NCI-H2196 treated with DMSO at 0.1 percent for 48 hours (cell line): ENCODE data around the gene SACM1L.
"Not testable (repeated sequence)": the region's sequence is repeated elsewhere in the genome, so short reads cannot be mapped to it uniquely, and the experiment has no call there.

Experiments used
- DNase-seq: peaks from one replicate; lab custom pipeline; 2025; ENCODE audit not compliant: unreplicated experiment; lab: John Stamatoyannopoulos, UW

Gene SACM1L

GRCh38 chr3:45691842-45692241 is 2.6 kb downstream of the SACM1L start:
- DNase-seq, result no peak

DNA sequence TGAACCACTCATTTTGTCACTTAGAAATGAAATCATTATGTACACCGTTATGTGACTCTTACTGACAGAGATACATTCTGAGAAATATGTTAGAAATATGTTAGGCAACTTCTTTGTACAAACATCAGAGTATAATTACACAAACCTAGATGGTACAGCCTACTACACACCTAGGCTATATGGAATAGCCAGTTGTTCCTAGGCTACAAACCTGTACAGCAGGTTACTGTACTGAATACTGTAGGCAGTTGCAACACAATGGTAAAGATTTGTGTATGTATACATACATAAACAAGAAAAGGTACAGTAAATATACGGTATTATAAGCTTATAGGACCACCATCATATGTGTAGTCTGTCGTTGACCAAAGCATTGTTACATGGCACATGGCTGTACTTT is 3.7 kb downstream of the SACM1L start:
- DNase-seq, result no peak

GRCh38 chr3:45693941-45694521 is 4.8 kb downstream of the SACM1L start:
- no peak for DNase-seq

- DNase-seq, result not testable (repeated sequence)
These were observed 6.0 kb downstream of the SACM1L start for GRCh38 chr3:45695166-45695565.

- no peak for DNase-seq
These were observed 11.4 kb downstream of the SACM1L start for GRCh38 chr3:45700570-45701073.

DNA sequence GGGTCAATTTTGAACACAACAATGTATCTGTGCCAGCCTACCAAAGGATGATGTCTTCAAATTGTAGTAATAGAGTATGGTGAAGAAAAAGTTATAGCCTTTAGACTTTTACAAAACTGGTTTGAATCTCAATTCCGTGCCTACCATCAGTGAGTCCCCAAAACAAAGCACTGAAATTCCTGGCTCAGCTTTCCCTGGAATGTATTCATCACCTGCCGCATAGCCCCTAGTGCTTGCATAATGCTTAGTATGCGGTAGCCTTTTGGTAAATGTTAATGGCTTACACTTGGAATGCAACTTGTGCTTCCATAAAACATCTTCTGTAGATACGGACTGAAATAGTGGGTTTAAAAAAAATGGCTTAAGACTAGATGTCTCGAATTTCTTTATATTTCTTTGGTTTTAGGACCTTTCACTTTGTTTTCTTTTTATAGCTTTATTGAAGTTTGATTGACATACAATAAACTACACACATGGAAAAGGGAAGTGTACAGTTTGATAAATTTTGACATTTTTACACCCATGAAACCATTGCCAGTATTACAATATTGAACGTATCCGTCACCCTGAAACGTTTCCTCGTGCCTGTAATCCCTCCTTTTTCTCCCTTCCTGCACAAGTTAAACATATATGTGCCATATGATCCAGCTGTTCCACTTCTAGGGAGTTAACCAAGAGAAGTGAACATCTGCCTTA is 12.1 kb downstream of the SACM1L start:
- no peak for DNase-seq

DNA sequence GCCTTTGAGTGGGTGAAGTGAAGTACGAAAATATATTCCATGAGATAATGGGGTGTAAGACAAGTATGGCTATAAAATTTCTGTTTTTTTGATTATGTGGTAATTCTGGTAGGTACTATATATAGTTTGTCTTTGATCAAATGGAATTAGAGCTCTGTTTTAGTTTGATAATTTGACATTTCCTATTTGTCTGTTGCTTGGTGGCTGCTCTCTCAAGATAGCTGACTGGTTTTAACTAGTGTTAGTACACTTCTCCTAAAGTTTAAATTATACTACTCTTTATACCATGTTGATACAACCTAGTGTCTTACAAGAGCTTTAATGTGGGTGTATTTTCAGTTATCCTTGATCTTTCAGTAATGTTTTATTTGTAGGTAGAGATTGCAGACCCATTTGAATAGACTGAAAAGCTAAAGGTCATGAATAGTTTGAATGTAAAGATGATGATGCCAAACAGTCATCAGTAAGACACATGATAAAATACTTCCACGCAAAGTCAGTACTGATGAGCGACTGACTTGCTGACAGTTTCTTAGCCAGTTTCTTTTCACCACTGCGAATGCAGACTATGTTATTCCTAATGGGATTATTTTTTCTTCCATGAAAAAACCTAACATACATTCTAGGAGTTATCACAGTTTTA is 15.2 kb downstream of the SACM1L start:
- no peak for DNase-seq

DNA sequence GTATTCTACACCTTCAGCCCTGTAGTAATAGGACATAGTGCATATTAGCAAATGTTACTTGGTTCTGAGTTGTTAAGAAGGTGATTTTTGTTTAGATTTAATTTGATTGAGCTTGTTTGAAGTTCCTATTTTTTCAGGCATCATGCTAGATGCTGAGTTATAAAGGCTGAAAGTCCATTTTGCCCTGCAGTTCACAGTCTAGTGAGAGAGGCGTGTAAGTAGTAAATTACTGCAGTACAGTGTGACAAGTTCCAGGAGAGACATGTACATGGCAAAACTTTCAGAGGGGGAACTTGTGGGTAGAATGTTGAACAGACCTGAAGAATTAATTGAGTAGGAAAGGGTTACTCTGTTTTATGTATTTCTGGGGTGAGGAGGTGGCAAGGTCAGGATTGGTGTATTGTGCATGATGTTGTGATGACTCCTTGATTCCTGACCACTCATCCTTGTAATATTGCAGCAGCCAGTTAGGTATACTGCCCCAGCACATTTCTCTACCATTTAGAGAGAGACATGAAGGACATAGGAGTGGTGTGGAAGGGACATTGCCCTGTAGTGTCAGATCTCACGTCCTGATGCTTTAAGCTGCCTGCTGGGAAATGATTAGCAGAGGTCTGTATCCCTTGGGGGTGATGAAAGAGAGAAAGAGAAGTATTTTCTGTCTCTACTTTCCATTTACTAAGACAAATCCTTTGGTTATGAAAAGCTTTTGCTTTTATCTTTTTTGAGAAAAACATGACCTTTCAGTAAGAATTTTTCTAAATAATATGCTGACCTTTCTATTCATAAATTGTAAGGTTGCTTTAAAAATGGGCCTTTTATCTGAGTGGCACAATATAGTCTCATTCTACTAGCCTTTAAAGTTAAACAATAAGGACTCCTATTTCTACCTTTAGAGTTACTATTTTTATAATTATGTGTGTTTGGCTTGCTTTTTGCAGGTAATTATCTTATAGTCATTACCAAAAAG is 16.9 kb downstream of the SACM1L start:
- no peak for DNase-seq

GRCh38 chr3:45711931-45712330 is 22.7 kb downstream of the SACM1L start:
- no peak for DNase-seq

GRCh38 chr3:45712434-45713110 is 23.4 kb downstream of the SACM1L start:
- DNase-seq, result no peak

- no peak for DNase-seq
These were observed 26.7 kb downstream of the SACM1L start for GRCh38 chr3:45715945-45716344.

- DNase-seq, result no peak
These were observed 27.7 kb downstream of the SACM1L start for GRCh38 chr3:45716790-45717336.

- no peak for DNase-seq
These were observed 30.7 kb downstream of the SACM1L start for GRCh38 chr3:45719655-45720487.

DNA sequence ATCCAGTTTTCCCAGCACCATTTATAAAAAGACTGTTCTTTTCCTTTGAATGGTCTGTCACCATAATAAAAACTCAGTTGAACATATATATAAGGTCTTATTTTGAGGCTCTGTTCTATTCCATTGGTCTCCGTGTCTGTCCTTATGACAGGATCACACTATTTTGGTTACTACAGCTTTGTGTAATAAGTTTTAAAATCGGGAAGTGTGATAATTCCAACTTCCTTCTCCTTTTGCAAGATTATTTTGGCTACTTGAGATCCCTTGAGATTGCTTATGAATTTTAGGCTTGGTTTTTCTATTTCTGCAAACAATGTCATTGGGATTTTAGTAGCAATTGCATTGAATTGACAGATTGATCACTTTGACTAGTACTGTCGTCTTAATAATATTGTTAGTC is 35.7 kb downstream of the SACM1L start:
- no peak for DNase-seq

DNA sequence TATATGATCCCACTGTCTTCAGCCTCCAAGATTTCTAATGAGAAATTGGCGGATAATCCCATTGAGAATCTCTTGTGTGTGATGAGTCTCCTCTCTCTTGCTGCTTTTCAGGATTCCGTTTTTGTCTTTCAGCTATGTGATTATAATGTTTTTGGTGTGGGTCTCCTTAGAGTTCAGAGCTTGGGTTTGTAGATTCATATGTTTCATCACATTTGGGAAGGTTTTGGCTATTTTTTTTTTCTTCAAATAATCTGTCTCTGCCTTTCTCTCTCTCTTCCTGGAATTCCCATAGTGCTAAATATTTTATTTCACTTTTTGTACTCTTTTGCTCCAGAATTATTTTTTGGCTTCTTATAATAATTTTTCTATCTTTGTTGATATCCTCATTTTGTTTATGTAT is 40.4 kb downstream of the SACM1L start:
- no peak for DNase-seq

GRCh38 chr3:45730409-45731154 is 41.4 kb downstream of the SACM1L start:
- DNase-seq, result no peak

- DNase-seq, result no peak
These were observed 47.5 kb downstream of the SACM1L start for GRCh38 chr3:45736707-45737106.

DNA sequence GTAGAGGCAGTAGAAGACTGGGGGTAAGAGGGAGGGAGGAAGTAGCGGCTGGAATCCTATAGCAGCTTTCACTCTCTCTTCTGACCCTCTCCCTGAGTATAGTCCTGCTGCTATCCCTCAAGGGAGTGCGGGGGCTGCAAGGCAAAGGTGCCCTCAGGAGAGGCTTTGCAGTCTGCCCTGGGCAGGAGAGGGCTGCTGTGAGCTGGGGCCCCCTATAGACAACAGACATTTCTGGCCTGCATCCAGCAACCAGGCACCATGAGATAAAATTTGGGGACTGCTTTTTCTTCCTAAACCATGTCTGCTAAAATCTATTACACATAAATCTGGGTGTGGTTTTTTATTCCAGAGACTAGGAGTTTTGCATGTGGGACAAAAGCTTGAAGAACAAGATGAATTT is 48.0 kb downstream of the SACM1L start:
- no peak for DNase-seq

DNA sequence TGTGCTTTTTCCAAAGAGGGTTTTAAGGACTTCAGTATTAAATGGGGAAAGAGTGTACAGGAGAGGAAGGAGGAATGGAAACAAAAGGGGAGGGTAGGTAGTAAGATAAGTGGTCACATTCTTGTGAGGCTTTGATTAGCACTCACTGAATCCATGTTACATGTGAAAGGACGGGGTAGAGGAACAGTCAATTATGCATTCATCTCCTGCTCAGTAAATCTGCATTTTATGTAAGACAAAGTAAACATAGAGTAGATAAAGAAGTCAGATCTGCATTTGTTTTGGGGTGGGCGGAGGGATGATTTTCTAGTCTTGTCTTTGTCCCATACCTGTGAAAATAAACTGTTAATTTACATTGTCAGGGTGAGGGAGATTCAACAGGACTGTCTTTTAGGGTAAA is 50.8 kb downstream of the SACM1L start:
- no peak for DNase-seq
